RWPE2 (cell line): ENCODE data around the gene TOMM6.

Experiments
- ATAC-seq: fragments of 200-7000 bp; cut with Tn5 transposase; 3 replicates; pipeline ENCODE4 v1.9.1; 2021; ENCODE audit warnings: low read depth
- DNase-seq: peaks from one replicate; pipeline ENCODE4 v3.0.0-alpha.2; 2020; ENCODE audit warnings: low spot score
- H3K27ac ChIP-seq: fragments of 450-650 bp; 2 replicates; pipeline ENCODE4 v1.5.1; 2017; ENCODE audit warnings: mild to moderate bottlenecking; ENCODE audit not compliant: poor library complexity, severe bottlenecking
- H3K27me3 ChIP-seq: fragments of 250-450 bp; sonication (Bioruptor Pico); 2 replicates; pipeline ENCODE4 v1.5.1; 2021; ENCODE audit warnings: mild to moderate bottlenecking, moderate library complexity; ENCODE audit not compliant: insufficient read depth, poor library complexity, severe bottlenecking
- H3K36me3 ChIP-seq: fragments of 250-450 bp; sonication (Bioruptor Pico); 2 replicates; pipeline ENCODE4 v1.5.1; 2020; ENCODE audit warnings: low read depth, mild to moderate bottlenecking, moderate library complexity
- H3K4me1 ChIP-seq: fragments of 250-450 bp; sonication (Bioruptor Pico); 2 replicates; pipeline ENCODE4 v1.5.1; 2021; ENCODE audit warnings: mild to moderate bottlenecking, moderate library complexity; ENCODE audit not compliant: insufficient read depth, poor library complexity, severe bottlenecking
- H3K4me3 ChIP-seq: fragments of 250-450 bp; sonication (Bioruptor Pico); 2 replicates; pipeline ENCODE4 v1.5.1; 2021; ENCODE audit warnings: mild to moderate bottlenecking, moderate library complexity; ENCODE audit not compliant: severe bottlenecking
- H3K9me3 ChIP-seq: fragments of 250-450 bp; sonication (Bioruptor Pico); 2 replicates; pipeline ENCODE4 v1.5.1; 2021; ENCODE audit warnings: mild to moderate bottlenecking, moderate library complexity; ENCODE audit not compliant: severe bottlenecking
- CTCF ChIP-seq: fragments of 450-650 bp; IDR thresholded peaks from one replicate; pipeline ENCODE4 v1.5.1; 2017; ENCODE audit warnings: mild to moderate bottlenecking, moderate library complexity; ENCODE audit not compliant: poor library complexity, severe bottlenecking

Gene TOMM6

DNA sequence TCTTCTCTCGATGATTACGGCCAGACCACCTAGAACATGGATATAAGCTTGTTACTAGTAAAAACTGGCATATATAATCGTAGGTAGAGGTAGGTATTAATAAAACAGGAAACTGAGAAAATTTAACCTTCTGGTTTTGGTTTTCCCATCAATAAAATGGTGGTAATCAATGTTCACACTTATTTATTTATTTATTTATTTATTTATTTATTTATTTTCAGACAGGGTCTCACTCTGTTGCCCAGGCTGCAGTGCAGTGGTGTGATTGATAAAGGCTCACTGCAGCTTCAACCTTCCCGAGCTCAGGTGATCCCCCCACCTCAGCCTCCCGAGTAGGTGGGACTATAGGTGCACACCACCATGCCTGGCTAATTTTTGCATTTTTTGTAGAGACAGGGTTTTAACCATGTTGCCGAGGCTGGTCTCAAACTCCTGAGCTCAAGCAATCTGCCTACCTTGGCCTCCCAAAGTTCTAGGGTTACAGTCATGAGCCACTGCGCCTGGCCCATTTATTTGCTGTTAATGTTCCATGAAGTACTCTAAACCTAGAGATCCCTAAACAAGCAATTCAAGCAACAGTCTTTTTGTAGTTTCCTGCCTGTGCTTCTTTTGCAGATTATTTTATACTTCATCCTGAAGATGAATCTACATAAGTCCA lies 11.5 kb downstream of the TOMM6 start:
- Histone ChIP-seq H3K27me3 (no peaks in the 10 kb centered on the region), H3K4me3 (no peak overlapping the region), H3K36me3 (peaks cover 5% of the 10 kb centered on the region; the same call in 1 of the 2 replicates), H3K9me3 (no peaks in the 10 kb centered on the region), H3K27ac (no peak overlapping the region), H3K4me1 (no peaks in the 10 kb centered on the region)
- no peak for TF ChIP-seq CTCF
- DNase-seq (no peak), ATAC-seq (no peak)

GRCh38 chr6:41799559-41799911 lies 12.0 kb downstream of the TOMM6 start:
- Histone ChIP-seq H3K27me3 (no peaks in the 10 kb centered on the region), H3K4me3 (no peak overlapping the region), H3K27ac (no peak overlapping the region), H3K9me3 (no peaks in the 10 kb centered on the region), H3K4me1 (no peaks in the 10 kb centered on the region), H3K36me3 (peaks cover under 1% of the 10 kb centered on the region; the same call in 1 of the 2 replicates)
- ATAC-seq (no peak), DNase-seq (no peak)
- TF ChIP-seq CTCF, result no peak

- ATAC-seq, result peak; percentile 55; the same call in 2 of the 3 replicates
- Histone ChIP-seq H3K27ac (no peak overlapping the region), H3K4me1 (no peaks in the 10 kb centered on the region), H3K27me3 (no peaks in the 10 kb centered on the region), H3K9me3 (no peaks in the 10 kb centered on the region), H3K36me3 (no peaks in the 10 kb centered on the region), H3K4me3 (no peak overlapping the region)
- DNase-seq, result no peak
- TF ChIP-seq CTCF, result peak; percentile 75
These were observed 13.9 kb downstream of the TOMM6 start for GRCh38 chr6:41801380-41801779.

DNA sequence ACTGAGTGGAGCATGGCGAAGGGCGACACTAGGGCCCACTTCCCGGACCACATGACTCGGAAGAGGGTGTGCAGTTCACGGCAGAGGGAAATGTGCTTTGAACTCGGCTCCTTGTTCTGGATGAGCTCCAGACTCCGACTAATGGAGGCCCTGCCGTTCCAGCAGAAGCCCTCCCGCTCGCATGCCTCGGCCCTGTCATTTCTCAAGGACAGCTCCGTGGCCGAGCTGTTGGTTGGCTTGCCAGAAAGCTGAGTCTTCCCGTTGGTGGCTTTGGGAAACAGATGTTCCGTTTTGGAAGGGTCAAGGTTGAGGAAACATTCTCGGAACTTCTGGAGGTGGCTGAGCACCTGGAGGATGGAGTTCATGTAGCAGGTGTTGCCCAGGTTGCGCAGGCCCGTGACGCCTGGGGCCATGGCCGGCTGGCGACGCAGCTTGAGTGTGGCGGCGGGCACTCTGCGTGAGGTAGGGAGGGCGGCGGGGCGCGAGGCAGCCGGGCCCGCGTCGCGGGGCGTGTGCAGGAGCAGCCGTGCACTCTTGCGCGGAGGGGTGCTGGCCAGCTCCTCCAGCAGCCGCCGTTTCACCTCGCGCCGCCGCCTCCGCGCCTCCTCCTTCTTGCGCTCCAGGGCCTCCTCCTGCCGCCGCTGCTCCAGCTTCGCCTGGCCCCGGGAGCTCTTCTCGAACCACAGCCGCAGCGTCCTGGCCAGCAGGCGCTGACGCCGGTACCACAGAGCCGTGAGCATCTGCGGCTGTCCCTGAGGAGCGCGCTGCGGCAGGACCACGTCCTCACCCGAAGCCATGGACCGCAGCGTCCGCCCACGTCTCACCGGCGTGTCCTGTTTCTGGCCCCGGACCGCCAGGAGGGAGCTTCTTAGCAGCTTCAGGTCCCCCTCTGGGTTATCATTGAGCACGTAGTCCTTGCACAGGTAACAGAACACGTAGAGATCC lies 18.6 kb downstream of the TOMM6 start:
- no peak overlapping the region for H3K4me3 ChIP-seq
- H3K4me1 ChIP-seq, result no peaks in the 10 kb centered on the region
- ATAC-seq (no peak), DNase-seq (no peak)
- H3K36me3 ChIP-seq, result no peaks in the 10 kb centered on the region
- TF ChIP-seq CTCF, result no peak
- no peaks in the 10 kb centered on the region for H3K9me3 ChIP-seq
- H3K27ac ChIP-seq, result no peak overlapping the region
- no peaks in the 10 kb centered on the region for H3K27me3 ChIP-seq
